WI38 (cell line): ENCODE data around the gene KLHL29.

ENCODE experiments used
- H3K4me3 ChIP-seq: 2 replicates; pipeline ENCODE4 v1.5.1; 2011; ENCODE audit warnings: low read depth, mild to moderate bottlenecking, control low read depth, low read length
- CTCF ChIP-seq: IDR thresholded peaks from 2 replicates; pipeline ENCODE4 v1.5.1; 2012; ENCODE audit warnings: low read depth, mild to moderate bottlenecking, control low read depth, low read length

The KLHL29 gene

GRCh38 chr2:23464905-23465537, 80.0 kb downstream of the KLHL29 start:
- H3K4me3 ChIP-seq = no peak overlapping the region
- no peak for TF ChIP-seq CTCF

- no peak overlapping the region for H3K4me3 ChIP-seq
- TF ChIP-seq CTCF = no peak
These were observed 81.0 kb downstream of the KLHL29 start for GRCh38 chr2:23465936-23466335.

GRCh38 chr2:23467618-23468017, 82.6 kb downstream of the KLHL29 start:
- no peak overlapping the region for H3K4me3 ChIP-seq
- no peak for TF ChIP-seq CTCF

GRCh38 chr2:23468474-23469141, 83.6 kb downstream of the KLHL29 start:
- TF ChIP-seq CTCF = no peak
- no peak overlapping the region for H3K4me3 ChIP-seq

- H3K4me3 ChIP-seq = no peak overlapping the region
- TF ChIP-seq CTCF = no peak
These were observed 84.2 kb downstream of the KLHL29 start for GRCh38 chr2:23469142-23469540.

- no peak overlapping the region for H3K4me3 ChIP-seq
- TF ChIP-seq CTCF = no peak
These were observed 90.1 kb downstream of the KLHL29 start for GRCh38 chr2:23475036-23475435.

GRCh38 chr2:23475473-23475872, 90.5 kb downstream of the KLHL29 start:
- H3K4me3 ChIP-seq = no peak overlapping the region
- TF ChIP-seq CTCF = no peak
